PFSK-1 (cell line): ENCODE results near the gene SNX10.

Source experiments
- FOXP2 ChIP-seq: optimal IDR thresholded peaks from 2 replicates; pipeline ENCODE3; 2011; ENCODE audit warnings: borderline replicate concordance, control low read depth, inconsistent platforms; ENCODE audit not compliant: insufficient read depth; ENCODE audit errors: extremely low read length, extremely low read depth
- POLR2AphosphoS5 ChIP-seq: IDR thresholded peaks from 2 replicates; pipeline ENCODE4 v1.6.1; 2012; ENCODE audit warnings: low read depth, mild to moderate bottlenecking, control low read depth, low read length, moderate library complexity
- SIN3A ChIP-seq: IDR thresholded peaks from 2 replicates; pipeline ENCODE4 v1.6.1; 2012; ENCODE audit warnings: mild to moderate bottlenecking, low read length, moderate library complexity, borderline replicate concordance; ENCODE audit not compliant: insufficient read depth
- TAF1 ChIP-seq: IDR thresholded peaks from 2 replicates; pipeline ENCODE4 v1.6.1; 2012; ENCODE audit warnings: low read length, control low read depth, borderline replicate concordance; ENCODE audit not compliant: insufficient read depth
- TF ChIP-seq, protein P1 (sequence below), 2 experiments: IDR thresholded peaks; 2 replicates each; pipeline versions ENCODE4 v1.6.1 to v1.8.0; 2011 to 2012; ENCODE audit warnings: low read depth in 2 of 2, low read length in 2 of 2, control low read depth in 1 of 2, inconsistent platforms in 1 of 2, mild to moderate bottlenecking in 1 of 2, moderate library complexity in 1 of 2; ENCODE audit not compliant: insufficient read depth in 1 of 2

The SNX10 gene

DNA sequence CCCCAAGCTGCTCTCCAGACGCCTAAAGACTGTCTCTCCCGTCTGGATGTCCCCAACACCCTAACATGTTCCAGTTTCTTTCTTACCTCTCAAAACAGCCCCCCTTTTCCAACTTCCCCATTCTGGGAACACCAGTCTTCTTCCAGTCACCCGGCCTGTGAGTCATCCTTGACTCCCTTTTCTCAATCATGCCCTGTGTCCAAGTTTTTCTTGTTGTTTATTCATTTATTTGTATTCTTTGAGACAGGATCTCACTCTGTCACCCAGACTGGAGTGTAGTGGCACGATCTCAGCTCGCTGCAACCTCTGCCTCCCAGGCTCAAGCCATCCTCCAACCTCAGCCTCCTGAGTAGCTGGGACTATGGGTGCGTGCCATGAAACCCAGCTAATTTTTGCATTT, 15.6 kb downstream of the SNX10 start:
- TF ChIP-seq, protein P1, sequence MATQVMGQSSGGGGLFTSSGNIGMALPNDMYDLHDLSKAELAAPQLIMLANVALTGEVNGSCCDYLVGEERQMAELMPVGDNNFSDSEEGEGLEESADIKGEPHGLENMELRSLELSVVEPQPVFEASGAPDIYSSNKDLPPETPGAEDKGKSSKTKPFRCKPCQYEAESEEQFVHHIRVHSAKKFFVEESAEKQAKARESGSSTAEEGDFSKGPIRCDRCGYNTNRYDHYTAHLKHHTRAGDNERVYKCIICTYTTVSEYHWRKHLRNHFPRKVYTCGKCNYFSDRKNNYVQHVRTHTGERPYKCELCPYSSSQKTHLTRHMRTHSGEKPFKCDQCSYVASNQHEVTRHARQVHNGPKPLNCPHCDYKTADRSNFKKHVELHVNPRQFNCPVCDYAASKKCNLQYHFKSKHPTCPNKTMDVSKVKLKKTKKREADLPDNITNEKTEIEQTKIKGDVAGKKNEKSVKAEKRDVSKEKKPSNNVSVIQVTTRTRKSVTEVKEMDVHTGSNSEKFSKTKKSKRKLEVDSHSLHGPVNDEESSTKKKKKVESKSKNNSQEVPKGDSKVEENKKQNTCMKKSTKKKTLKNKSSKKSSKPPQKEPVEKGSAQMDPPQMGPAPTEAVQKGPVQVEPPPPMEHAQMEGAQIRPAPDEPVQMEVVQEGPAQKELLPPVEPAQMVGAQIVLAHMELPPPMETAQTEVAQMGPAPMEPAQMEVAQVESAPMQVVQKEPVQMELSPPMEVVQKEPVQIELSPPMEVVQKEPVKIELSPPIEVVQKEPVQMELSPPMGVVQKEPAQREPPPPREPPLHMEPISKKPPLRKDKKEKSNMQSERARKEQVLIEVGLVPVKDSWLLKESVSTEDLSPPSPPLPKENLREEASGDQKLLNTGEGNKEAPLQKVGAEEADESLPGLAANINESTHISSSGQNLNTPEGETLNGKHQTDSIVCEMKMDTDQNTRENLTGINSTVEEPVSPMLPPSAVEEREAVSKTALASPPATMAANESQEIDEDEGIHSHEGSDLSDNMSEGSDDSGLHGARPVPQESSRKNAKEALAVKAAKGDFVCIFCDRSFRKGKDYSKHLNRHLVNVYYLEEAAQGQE (IDR thresholded peaks at IDR 0.05; ENCODE audit: insufficient read depth in 1 of 2, low read depth in 2 of 2, low read length in 2 of 2) = no peak
- TF ChIP-seq POLR2AphosphoS5 (no peak), SIN3A (no peak), TAF1 (no peak), FOXP2 (no peak)

DNA sequence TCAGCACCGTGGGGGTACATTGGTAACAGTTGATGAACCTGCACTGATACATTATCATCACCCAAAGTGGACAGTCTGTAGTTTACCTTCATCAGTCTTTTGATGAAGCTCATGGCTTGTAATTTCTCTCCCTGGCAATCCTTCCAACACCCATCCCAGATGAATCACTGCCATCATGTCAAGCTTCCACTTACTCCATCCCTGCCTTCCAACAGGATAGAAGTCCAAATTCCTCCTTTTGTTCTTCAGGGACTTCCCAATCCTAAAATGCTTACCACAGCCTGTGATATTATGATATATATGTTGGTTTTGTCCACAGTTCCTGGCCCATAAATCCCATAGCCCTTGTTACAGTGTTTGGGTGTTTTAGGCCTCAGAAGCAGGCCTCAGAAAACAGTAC, 16.1 kb downstream of the SNX10 start:
- TF ChIP-seq, protein P1 (IDR thresholded peaks at IDR 0.05; ENCODE audit: insufficient read depth in 1 of 2, low read depth in 2 of 2, low read length in 2 of 2) = no peak
- no peak for TF ChIP-seq TAF1
- TF ChIP-seq SIN3A = no peak
- TF ChIP-seq FOXP2 = no peak
- no peak for TF ChIP-seq POLR2AphosphoS5

DNA sequence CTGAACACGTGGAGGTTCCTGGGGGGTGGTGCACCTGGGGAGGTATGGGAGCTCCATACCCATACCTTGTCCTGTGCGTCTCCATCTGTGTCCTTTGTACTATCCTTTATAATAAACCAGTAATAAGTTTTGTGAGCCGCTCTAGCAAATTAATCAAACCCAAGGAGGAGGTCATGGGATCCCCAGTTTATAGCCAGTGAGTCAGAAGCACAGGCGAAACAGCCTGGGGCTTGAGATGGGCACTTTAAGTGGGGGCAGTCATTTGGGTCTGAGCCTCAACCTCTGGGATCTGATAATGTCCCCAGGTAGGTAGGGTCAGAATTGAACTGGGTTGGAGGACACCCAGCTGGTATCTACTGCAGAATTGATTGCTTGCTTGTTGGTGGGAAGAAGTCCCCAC, 16.9 kb downstream of the SNX10 start:
- TF ChIP-seq, protein P1 (IDR thresholded peaks at IDR 0.05; ENCODE audit: insufficient read depth in 1 of 2, low read depth in 2 of 2, low read length in 2 of 2) = no peak
- TF ChIP-seq POLR2AphosphoS5 (no peak), TAF1 (no peak), FOXP2 (no peak), SIN3A (no peak)

DNA sequence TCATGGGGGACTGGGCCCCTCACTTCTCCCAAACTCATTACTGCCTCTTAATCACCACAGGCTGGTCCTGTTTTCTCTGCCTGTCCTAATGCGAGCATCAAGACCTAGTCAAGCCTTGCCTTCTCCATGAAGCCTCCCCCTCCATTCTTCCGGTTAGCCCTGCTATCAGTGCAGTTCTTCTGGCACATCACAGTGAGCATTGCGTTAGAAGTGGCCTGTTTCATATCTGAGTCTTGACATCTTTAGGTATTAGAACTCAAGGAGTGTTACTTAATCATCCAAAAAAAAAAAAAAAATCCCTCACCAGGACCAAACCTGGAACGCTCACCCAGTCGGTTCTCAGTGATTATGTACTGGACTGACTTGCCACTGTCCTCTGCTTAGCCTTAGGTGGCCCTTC, 17.4 kb downstream of the SNX10 start:
- TF ChIP-seq, protein P1 (IDR thresholded peaks at IDR 0.05; ENCODE audit: insufficient read depth in 1 of 2, low read depth in 2 of 2, low read length in 2 of 2) = no peak
- TF ChIP-seq POLR2AphosphoS5 (no peak), FOXP2 (no peak), TAF1 (no peak), SIN3A (no peak)

DNA sequence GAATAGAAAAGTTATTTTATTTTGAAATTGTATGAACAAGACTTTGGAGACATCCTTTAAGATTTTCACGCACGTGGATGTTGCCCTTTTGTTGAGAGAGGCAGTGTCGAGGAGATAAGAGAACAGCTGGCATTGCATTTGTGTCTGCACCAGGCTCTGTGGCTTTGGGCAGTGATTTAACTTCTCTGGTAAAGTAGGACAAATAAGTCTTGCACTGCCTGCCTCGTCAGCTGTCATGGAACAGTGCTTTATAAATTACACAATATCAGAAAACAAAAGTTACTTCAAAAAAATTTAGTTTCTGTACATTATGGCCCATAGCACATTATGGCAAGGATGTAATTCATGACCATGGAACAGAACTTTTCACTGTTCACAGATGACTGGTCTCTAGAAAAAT, 20.1 kb downstream of the SNX10 start:
- TF ChIP-seq FOXP2 = no peak
